HG02938 (cell line): ENCODE data around the gene ASAP3.

ENCODE experiments used
- ATAC-seq: cut with Tn5 transposase; IDR thresholded peaks from one replicate; pipeline ENCODE4 v1.9.1; 2021; ENCODE audit warnings: mild to moderate bottlenecking, moderate library complexity; ENCODE audit not compliant: unreplicated experiment

ASAP3 gene

GRCh38 chr1:23478896-23479665 lies 4.9 kb downstream of the ASAP3 start:
- no peak for ATAC-seq

- ATAC-seq, result no peak
Measured at GRCh38 chr1:23477359-23478144, 6.4 kb downstream of the ASAP3 start.

- no peak for ATAC-seq
Measured at GRCh38 chr1:23475641-23476040, 8.3 kb downstream of the ASAP3 start.

GRCh38 chr1:23475134-23475628 lies 8.8 kb downstream of the ASAP3 start:
- no peak for ATAC-seq

- ATAC-seq, result no peak
Measured at GRCh38 chr1:23473037-23473800, 10.8 kb downstream of the ASAP3 start.

GRCh38 chr1:23472351-23473036 lies 11.5 kb downstream of the ASAP3 start:
- no peak for ATAC-seq

GRCh38 chr1:23471473-23472075 lies 12.4 kb downstream of the ASAP3 start:
- ATAC-seq, result no peak

- no peak for ATAC-seq
Measured at GRCh38 chr1:23470282-23471070, 13.5 kb downstream of the ASAP3 start.

GRCh38 chr1:23469372-23469982 lies 14.5 kb downstream of the ASAP3 start:
- ATAC-seq, result no peak

- ATAC-seq, result no peak
Measured at GRCh38 chr1:23466423-23466989, 17.5 kb downstream of the ASAP3 start.

GRCh38 chr1:23463286-23463685 lies 20.7 kb downstream of the ASAP3 start:
- ATAC-seq, result no peak

GRCh38 chr1:23462766-23463165 lies 21.2 kb downstream of the ASAP3 start:
- no peak for ATAC-seq

- ATAC-seq, result no peak
Measured at GRCh38 chr1:23461050-23461449, 22.9 kb downstream of the ASAP3 start.

- ATAC-seq, result no peak
Measured at GRCh38 chr1:23460519-23460918, 23.5 kb downstream of the ASAP3 start.

GRCh38 chr1:23459338-23459757 lies 24.6 kb downstream of the ASAP3 start:
- ATAC-seq, result no peak

GRCh38 chr1:23456226-23456625 lies 27.8 kb downstream of the ASAP3 start:
- no peak for ATAC-seq

GRCh38 chr1:23453455-23454000 lies 30.5 kb downstream of the ASAP3 start:
- ATAC-seq, result no peak

- no peak for ATAC-seq
Measured at GRCh38 chr1:23452011-23452411, 32.0 kb downstream of the ASAP3 start.
